GM12891 (cell line): ENCODE results near the gene TEX28.
"Not testable (repeated sequence)": the region's sequence is repeated elsewhere in the genome, so short reads cannot be mapped to it uniquely, and the experiment has no call there.

ENCODE experiments used
- POLR2A ChIP-seq: IDR thresholded peaks from 2 replicates; pipeline ENCODE4 v1.6.1; 2011; ENCODE audit warnings: low read depth, low read length, control low read depth
- POLR2AphosphoS5 ChIP-seq: IDR thresholded peaks from 2 replicates; pipeline ENCODE4 v1.6.1; 2011; ENCODE audit warnings: low read depth, low read length, control low read depth

DNA sequence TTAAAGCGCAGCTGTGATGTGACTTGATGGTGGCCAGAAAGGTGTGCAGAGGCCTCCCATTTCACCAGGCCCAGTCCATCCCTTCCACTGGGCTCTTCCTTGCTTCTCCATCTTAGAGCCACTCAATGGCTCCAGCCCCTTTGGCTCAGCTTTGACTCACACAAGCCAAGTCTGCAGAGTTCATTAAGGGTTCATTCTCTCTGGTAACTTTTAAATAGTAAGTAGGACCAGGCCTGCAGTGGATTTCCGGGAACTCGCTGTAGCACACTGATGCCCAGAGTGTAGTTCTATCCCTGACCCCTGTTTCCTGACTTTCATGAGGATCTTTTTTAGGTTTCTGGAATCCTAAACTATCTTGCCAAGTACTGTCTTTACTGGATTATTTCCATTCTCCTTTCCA is 25.7 kb downstream of the TEX28 start:
- TF ChIP-seq POLR2AphosphoS5, POLR2A: not testable (repeated sequence)
